Heart left ventricle (tissue), 16 donors: ENCODE results near the gene COQ4. TPM values are rescaled to one million over a fixed set of nuclear protein-coding genes. Genes with fewer than 3 reads are reported as not detected.
A peak's percentile ranks its signal among the peaks of the same experiment; 100 is the strongest.

Experiments
- ATAC-seq, 4 donors: fragments of 200-7000 bp; cut with Tn5 transposase; one replicate each; pipeline ENCODE4 v1.9.1; 2020 to 2022; ENCODE audit warnings: moderate library complexity in 4 of 4, mild to moderate bottlenecking in 3 of 4, moderate number of reproducible peaks in 1 of 4
- DNase-seq, 5 donors: peaks; one replicate each; pipeline ENCODE4 v3.0.0-alpha.2; 2020
- H3K27ac ChIP-seq, 12 donors: fragments of 200-600 bp; sonication (generic) in 4 of 12; one replicate each; pipeline versions ENCODE4 v1.5.0 to v1.8.0; 2016 to 2022; ENCODE audit warnings: mild to moderate bottlenecking in 2 of 12
- H3K27me3 ChIP-seq, 9 donors: fragments of 200-600 bp; sonication (generic) in 2 of 9; one replicate each; pipeline versions ENCODE4 v1.5.1 to v1.8.0; 2016 to 2022; ENCODE audit warnings: mild to moderate bottlenecking in 3 of 9
- H3K36me3 ChIP-seq, 9 donors: fragments of 200-600 bp; sonication (generic) in 2 of 9; one replicate each; pipeline versions ENCODE4 v1.5.0 to v1.8.0; 2018 to 2022; ENCODE audit warnings: mild to moderate bottlenecking in 2 of 9
- H3K4me1 ChIP-seq, 12 donors: fragments of 200-600 bp; sonication (generic) in 4 of 12; one replicate each; pipeline versions ENCODE4 v1.5.0 to v1.8.0; 2016 to 2022; ENCODE audit warnings: mild to moderate bottlenecking in 3 of 12
- H3K4me3 ChIP-seq, 12 donors: fragments of 200-600 bp; sonication (generic) in 4 of 12; one replicate each; pipeline versions ENCODE4 v1.5.0 to v1.8.0; 2017 to 2022; ENCODE audit warnings: mild to moderate bottlenecking in 9 of 12, moderate library complexity in 4 of 12
- H3K9me3 ChIP-seq, 12 donors: fragments of 200-600 bp; sonication (generic) in 4 of 12; one replicate each; pipeline versions ENCODE4 v1.5.0 to v1.8.0; 2016 to 2022; ENCODE audit warnings: mild to moderate bottlenecking in 1 of 12
- CTCF ChIP-seq, 12 donors: fragments of 200-600 bp; sonication (generic) in 4 of 12; IDR thresholded peaks; one replicate each; pipeline versions ENCODE4 v1.5.0 to v1.8.0; 2018 to 2022; ENCODE audit warnings: antibody characterized with exemption in 12 of 12, mild to moderate bottlenecking in 5 of 12
- POLR2A ChIP-seq, 2 donors: fragments of 450-650 bp; IDR thresholded peaks; one replicate each; pipeline ENCODE4 v1.6.1; 2017; ENCODE audit warnings: antibody characterized with exemption in 2 of 2, mild to moderate bottlenecking in 2 of 2, moderate library complexity in 2 of 2
- WGBS, 4 donors: extraction: QIAGEN DNeasy Blood & Tissue Kit in 2 of 4; methylation state at CpG; one replicate each; pipeline versions ENCODE4 v1.1.5 to v1.1.7; 2013 to 2018; 5-methylcytosine and 5-hydroxymethylcytosine counted together
- intact Hi-C, 10 donors: fragments of 100-400 bp; cut with DNase I; formaldehyde crosslinking; loops; one replicate each; pipeline versions ENCODE4 v1.11.1 to v1.14.2; 2022
- long read RNA-seq, 3 donors: library from polyadenylated mRNA; unstranded; transcript quantifications; one replicate each; pipeline ENCODE4 v2.0.0, GENCODE V29; 2020 to 2021
- polyA plus RNA-seq, 2 donors: library from polyadenylated mRNA; stranded (reverse); fragments of 200-250 nt; gene quantifications; one replicate each; pipeline ENCODE4 v1.2.3, GENCODE V29; 2013
- total RNA-seq, 9 donors: library from RNA; depleted of rRNA in 2 of 9; stranded (reverse); fragments of >200 nt in 2 of 9; fragmentation: NEBNext Ultra II Directional in 3 of 9; extraction: Animal tissue kit (Norgen Biotek cat#: 25700) in 3 of 9; gene quantifications; one replicate each; pipeline versions ENCODE4 v1.1.0 to v1.2.4, GENCODE V29; 2016 to 2023
- donor health status: ischemic (EF 13 %, LVEDD 7.1; RV severe dilation, severe dysfunction).
- donor health status: healthy with polysubstance abuse.
- donor health status: DM: no; HTN: yes; CAD: no.
- donor health status: DM: no; HTN: no; CAD: no.
- donor health status: ischemic (EF 25% LVEDD 6.9; RV normal size, moderate dysfunction).
- donor health status: ischemic (EF 25% LVEDD 5.7; RV mildly dilated, moderate dysfunction).
- donor health status: healthy.
- donor health status: DM: yes; HTN: yes; CAD: no.
- donor health status: ischemic (EF 35%, LVEDD 5.7; RV mildly dilated, moderate dysfunction).
- donor health status: nonischemic (EF 11% LVEDD 7.7; RV severe dilation, severe dysfunction).
- donor health status: DM: yes; HTN: yes; CAD: no.
- donor health status: PGD.
- donor health status: ischemic (EF 29% LVEDD 5.4; RV normal size, mild dysfunction).
- donor health status: nonischemic (EF 23%, LVEDD 6.1; RV moderate dilation, normal function).

COQ4 gene
- total RNA-seq: 10 to 100 TPM; 19.0 to 43.2 (median 29.8) TPM
- polyA plus RNA-seq: 10 to 100 TPM; 32.2 to 38.1 TPM
- long read RNA-seq, donor 1, transcript COQ4-204 (3 exons, 781 nt): minor isoform, 5 of 44 reads
- long read RNA-seq, donor 1, transcript COQ4-201 (7 exons, 1,548 nt): major isoform, 22 of 44 reads
- long read RNA-seq, donor 1, partial matches to known transcripts: 11 of 44 reads
- long read RNA-seq, donor 1, other reads (novel, unspliced or antisense): 1 of 44 reads
- long read RNA-seq, donor 2, transcript COQ4-201 (7 exons, 1,548 nt): major isoform, 47 of 60 reads
- long read RNA-seq, donor 2, partial matches to known transcripts: 7 of 60 reads
- long read RNA-seq, donor 2, other reads (novel, unspliced or antisense): 4 of 60 reads
- long read RNA-seq, donor 3, transcript COQ4-201 (7 exons, 1,548 nt): major isoform, 11 of 25 reads
- long read RNA-seq, donor 3, partial matches to known transcripts: 2 of 25 reads
- long read RNA-seq, donor 3, other reads (novel, unspliced or antisense): 7 of 25 reads

- intact Hi-C loops: loop anchor here in 2 of 10 donors (2.0 to 10.0 kb wide), 2 partner anchors 18 to 138 kb away; partner anchors contain the start of gene SLC27A4 (in 1 of the 2)
- H3K27me3 ChIP-seq: no peaks in the 10 kb centered on the region
- peak; percentile 94 to 95 (median 94) for DNase-seq
- peak within 1 kb of the TSS; percentile 84 to 98 (median 94) for H3K27ac ChIP-seq
- no peaks in the 10 kb centered on the region for H3K9me3 ChIP-seq
- TF ChIP-seq POLR2A (IDR thresholded peaks at IDR 0.05) (peak in 1 of 2 donors; percentile 40), CTCF (IDR thresholded peaks at IDR 0.05) (no peak)
- H3K4me3 ChIP-seq: peak within 1 kb of the TSS; percentile 62 to 98 (median 92)
- H3K36me3 ChIP-seq: peaks cover 0 to 63% (median 39%) of the 10 kb centered on the region in 9 donors
- 0 to 1% (median 0%) methylated on average over 35 to 83 of the region's 83 CpGs for WGBS, 4 donors
- peak; percentile 98 to 99 (median 98) for ATAC-seq
- peaks cover 6 to 41% (median 29%) of the 10 kb centered on the region in 12 donors for H3K4me1 ChIP-seq
These were observed at the start of gene COQ4, which contains the start of gene TRUB2 for GRCh38 chr9:128322404-128323211. Gene COQ4, plus strand, starts transcription at chr9:128322839. Its CDS starts 20 bp downstream, at chr9:128322859. Gene TRUB2, minus strand, starts transcription at chr9:128322447. Its CDS starts 39 bp downstream, at chr9:128322408.

GRCh38 chr9:128274245-128274644 is 48.4 kb upstream of the COQ4 start:
- H3K4me3 ChIP-seq: peak overlapping the region in 6 of 12 donors; percentile 84 to 98 (median 92)
- ATAC-seq (no peak), DNase-seq (no peak)
- no peaks in the 10 kb centered on the region for H3K27me3 ChIP-seq
- H3K4me1 ChIP-seq: peaks cover 0 to 37% (median 23%) of the 10 kb centered on the region in 12 donors
- TF ChIP-seq POLR2A (IDR thresholded peaks at IDR 0.05) (no peak), CTCF (IDR thresholded peaks at IDR 0.05) (no peak)
- H3K36me3 ChIP-seq: peaks cover 0 to 44% (median 35%) of the 10 kb centered on the region in 9 donors
- H3K27ac ChIP-seq: peak overlapping the region in 1 of 12 donors; percentile 95
- 61 to 73% (median 70%) methylated on average over 8 of the region's 8 CpGs for WGBS, 4 donors
- intact Hi-C loops: loop anchor here in 1 of 10 donors (2.0 kb wide), 1 partner anchor 17 kb away; no protein-coding TSS in a partner anchor
- no peaks in the 10 kb centered on the region for H3K9me3 ChIP-seq

GRCh38 chr9:128275198-128276007 is 47.2 kb upstream of the COQ4 start, which contains the start of gene GOLGA2:
Gene GOLGA2, minus strand, starts transcription at chr9:128276007. Its CDS starts 31 bp downstream, at chr9:128275976.
- WGBS, 4 donors: 1% methylated on average over 20 to 57 of the region's 57 CpGs
- Histone ChIP-seq H3K4me1 (peaks cover 0 to 41% (median 26%) of the 10 kb centered on the region in 12 donors), H3K9me3 (no peaks in the 10 kb centered on the region), H3K36me3 (peaks cover 0 to 34% (median 32%) of the 10 kb centered on the region in 9 donors), H3K27ac (peak within 1 kb of the TSS; percentile 80 to 97 (median 90)), H3K27me3 (no peaks in the 10 kb centered on the region), H3K4me3 (peak within 1 kb of the TSS; percentile 72 to 98 (median 93))
- TF ChIP-seq POLR2A (IDR thresholded peaks at IDR 0.05) (no peak), CTCF (IDR thresholded peaks at IDR 0.05) (no peak)
- ATAC-seq (peak; percentile 17 to 76 (median 70)), DNase-seq (peak in 4 of 5 donors; percentile 41 to 59 (median 50))
- intact Hi-C loops: loop anchor here in 1 of 10 donors (2.0 kb wide), 1 partner anchor 19 kb away; no protein-coding TSS in a partner anchor
